Suprapubic skin (tissue), 4 donors: ENCODE results near the gene PRKD2.

ENCODE experiments used
- CTCF ChIP-seq, 2 donors: fragments of 200-600 bp in 1 of 2; fragments of 450-650 bp in 1 of 2; sonication (generic) in 1 of 2; IDR thresholded peaks; one replicate each; pipeline ENCODE4 v1.5.1; 2016 to 2019; ENCODE audit warnings: antibody characterized with exemption in 2 of 2, mild to moderate bottlenecking in 1 of 2, moderate library complexity in 1 of 2
- EP300 ChIP-seq: sonication (generic); formaldehyde crosslinking; IDR thresholded peaks from one replicate; pipeline ENCODE4 v1.6.1; 2017; ENCODE audit warnings: antibody characterized with exemption
- POLR2A ChIP-seq, 2 donors: fragments of 450-650 bp; IDR thresholded peaks; one replicate each; pipeline ENCODE4 v1.6.1; 2017; ENCODE audit warnings: antibody characterized with exemption in 2 of 2, mild to moderate bottlenecking in 2 of 2, moderate library complexity in 2 of 2
- POLR2AphosphoS5 ChIP-seq, 3 donors: sonication (generic); formaldehyde crosslinking; IDR thresholded peaks; one replicate each; pipeline ENCODE4 v1.6.1; 2017; ENCODE audit warnings: antibody characterized with exemption in 3 of 3

GRCh38 chr19:46733690-46734292, 16.9 kb upstream of the PRKD2 start:
- TF ChIP-seq POLR2A (IDR thresholded peaks at IDR 0.05) (no peak), CTCF (IDR thresholded peaks at IDR 0.05) (no peak), EP300 (no peak), POLR2AphosphoS5 (IDR thresholded peaks at IDR 0.05) (no peak)
